ENCODE data around the gene SMNDC1.

Gene SMNDC1

GRCh38 chr10:110326351-110327032, 21.8 kb upstream of the SMNDC1 start:
- no peak for DNase-seq

GRCh38 chr10:110324805-110325280, 20.1 kb upstream of the SMNDC1 start:
- no peak for DNase-seq

- DNase-seq, result no peak
Measured at GRCh38 chr10:110324201-110324804, 19.6 kb upstream of the SMNDC1 start.

GRCh38 chr10:110323503-110323902, 18.8 kb upstream of the SMNDC1 start:
- DNase-seq, result no peak

- DNase-seq, result no peak
Measured at GRCh38 chr10:110321869-110322620, 17.3 kb upstream of the SMNDC1 start.

GRCh38 chr10:110317866-110318850, 13.4 kb upstream of the SMNDC1 start:
- no peak for DNase-seq

- DNase-seq, result no peak
Measured at GRCh38 chr10:110313674-110314073, 9.0 kb upstream of the SMNDC1 start.

- DNase-seq, result no peak
Measured at GRCh38 chr10:110312206-110312605, 7.5 kb upstream of the SMNDC1 start.

GRCh38 chr10:110311357-110311949, 6.7 kb upstream of the SMNDC1 start:
- DNase-seq, result peak; percentile 62

GRCh38 chr10:110310741-110311140, 6.0 kb upstream of the SMNDC1 start:
- no peak for DNase-seq

- no peak for DNase-seq
Measured at GRCh38 chr10:110307805-110308204, 3.1 kb upstream of the SMNDC1 start.

GRCh38 chr10:110306452-110306768, 1.7 kb upstream of the SMNDC1 start:
- DNase-seq, result no peak

- peak; percentile 83 for DNase-seq
Measured at GRCh38 chr10:110305767-110306451, 1.2 kb upstream of the SMNDC1 start.

- no peak for DNase-seq
Measured at GRCh38 chr10:110304394-110304779, 333 bp downstream of the SMNDC1 start.

GRCh38 chr10:110303681-110304080, 1.0 kb downstream of the SMNDC1 start:
- DNase-seq, result no peak

GRCh38 chr10:110300486-110300986, 4.2 kb downstream of the SMNDC1 start:
- DNase-seq, result no peak

GRCh38 chr10:110296966-110297365, 7.8 kb downstream of the SMNDC1 start:
- no peak for DNase-seq

- DNase-seq, result no peak
Measured at GRCh38 chr10:110286841-110287240, 17.9 kb downstream of the SMNDC1 start.

GRCh38 chr10:110285501-110285900, 19.2 kb downstream of the SMNDC1 start:
- no peak for DNase-seq

- DNase-seq, result no peak
Measured at GRCh38 chr10:110284262-110284661, 20.5 kb downstream of the SMNDC1 start.

GRCh38 chr10:110279407-110279986, 25.2 kb downstream of the SMNDC1 start:
- DNase-seq, result peak; percentile 64

Data from CD4-positive, alpha-beta T cell treated with Interleukin-12 subunit alpha and Interleukin-12 subunit beta, for 1 hour (primary cell).